Osteoblast (primary cell): Measurements from ENCODE around the gene GTF3C2. TPM values are rescaled to one million over a fixed set of nuclear protein-coding genes. Genes with fewer than 3 reads are reported as not detected.

Source experiments
- DNase-seq: peaks from one replicate; pipeline ENCODE4 v3.0.0; 2011; ENCODE audit warnings: low spot score, mixed read lengths; ENCODE audit not compliant: insufficient read length; ENCODE audit errors: missing footprints
- H2AFZ ChIP-seq: 2 replicates; pipeline ENCODE4 v1.6.0; 2011; ENCODE audit warnings: mild to moderate bottlenecking, low read length
- H3K27ac ChIP-seq: 2 replicates; pipeline ENCODE4 v1.5.1; 2011; ENCODE audit warnings: mild to moderate bottlenecking, low read depth, low read length, moderate library complexity
- H3K27me3 ChIP-seq: 2 replicates; pipeline ENCODE4 v1.6.0; 2012; ENCODE audit warnings: mild to moderate bottlenecking, control low read depth, inconsistent platforms, low read length, moderate library complexity; ENCODE audit not compliant: insufficient read depth
- H3K36me3 ChIP-seq: 2 replicates; pipeline ENCODE4 v1.5.1; 2011; ENCODE audit warnings: mild to moderate bottlenecking, low read length, control low read depth, moderate library complexity; ENCODE audit not compliant: insufficient read depth
- H3K4me1 ChIP-seq: 2 replicates; pipeline ENCODE4 v1.5.1; 2011; ENCODE audit warnings: mild to moderate bottlenecking, low read length, control low read depth, moderate library complexity; ENCODE audit not compliant: insufficient read depth
- H3K4me2 ChIP-seq: 2 replicates; pipeline ENCODE4 v1.6.0; 2011; ENCODE audit warnings: mild to moderate bottlenecking, low read length; ENCODE audit not compliant: insufficient read depth
- H3K4me3 ChIP-seq: fragments of 200-600 bp; sonication (generic); 3 replicates; pipeline ENCODE4 v1.5.1; 2012; ENCODE audit warnings: mild to moderate bottlenecking, low read length, inconsistent platforms; ENCODE audit not compliant: insufficient read depth
- H3K79me2 ChIP-seq: 2 replicates; pipeline ENCODE4 v1.6.0; 2012; ENCODE audit warnings: mild to moderate bottlenecking, low read length, control low read depth, inconsistent platforms; ENCODE audit not compliant: insufficient read depth
- H3K9me3 ChIP-seq: 2 replicates; pipeline ENCODE4 v1.5.1; 2011; ENCODE audit warnings: low read depth, low read length, control low read depth
- H4K20me1 ChIP-seq: 2 replicates; pipeline ENCODE4 v1.6.0; 2012; ENCODE audit warnings: mild to moderate bottlenecking, low read length, control low read depth; ENCODE audit not compliant: insufficient read depth
- CTCF ChIP-seq: IDR thresholded peaks from 2 replicates; pipeline ENCODE4 v1.5.1; 2011; ENCODE audit warnings: mild to moderate bottlenecking, low read depth, low read length, moderate library complexity; ENCODE audit errors: extremely low read depth
- total RNA-seq: library from RNA; depleted of rRNA; stranded (reverse); fragments of >200 nt; gene quantifications from 2 replicates; pipeline ENCODE4 v1.2.3, GENCODE V29; 2012

The GTF3C2 gene
- total RNA-seq, 1 donor: 34.4 TPM

GRCh38 chr2:27298391-27299080, 58.0 kb downstream of the GTF3C2 start:
- Histone ChIP-seq H3K27ac (no peak overlapping the region), H3K4me3 (no peak overlapping the region), H3K36me3 (no peaks in the 10 kb centered on the region), H4K20me1 (no peaks in the 10 kb centered on the region), H3K4me1 (peaks cover under 1% of the 10 kb centered on the region), H3K27me3 (peaks cover 11% of the 10 kb centered on the region), H3K4me2 (no peak overlapping the region), H3K9me3 (no peaks in the 10 kb centered on the region), H2AFZ (no peak overlapping the region), H3K79me2 (no peaks in the 10 kb centered on the region)
- TF ChIP-seq CTCF: no peak
- DNase-seq: no peak

- Histone ChIP-seq H3K4me2 (no peak overlapping the region), H3K4me3 (no peak overlapping the region), H3K36me3 (no peaks in the 10 kb centered on the region), H3K4me1 (peaks cover 9% of the 10 kb centered on the region), H3K9me3 (no peaks in the 10 kb centered on the region), H4K20me1 (no peaks in the 10 kb centered on the region), H2AFZ (no peak overlapping the region), H3K79me2 (no peaks in the 10 kb centered on the region), H3K27ac (no peak overlapping the region), H3K27me3 (peaks cover 11% of the 10 kb centered on the region)
- no peak for DNase-seq
- TF ChIP-seq CTCF: no peak
Observed at GRCh38 chr2:27297195-27297594, 59.4 kb downstream of the GTF3C2 start.

- Histone ChIP-seq H3K9me3 (no peaks in the 10 kb centered on the region), H3K4me1 (peaks cover 9% of the 10 kb centered on the region), H3K4me3 (no peak overlapping the region), H3K27me3 (peaks cover 15% of the 10 kb centered on the region), H3K36me3 (no peaks in the 10 kb centered on the region), H3K27ac (no peak overlapping the region), H3K79me2 (no peaks in the 10 kb centered on the region), H3K4me2 (no peak overlapping the region), H4K20me1 (no peaks in the 10 kb centered on the region), H2AFZ (no peak overlapping the region)
- no peak for TF ChIP-seq CTCF
- DNase-seq: no peak
Observed at GRCh38 chr2:27296481-27296880, 60.1 kb downstream of the GTF3C2 start.

- no peak for TF ChIP-seq CTCF
- Histone ChIP-seq H4K20me1 (no peaks in the 10 kb centered on the region), H3K4me3 (no peak overlapping the region), H3K9me3 (no peaks in the 10 kb centered on the region), H3K27me3 (peaks cover 26% of the 10 kb centered on the region), H3K4me1 (peaks cover 9% of the 10 kb centered on the region), H3K79me2 (no peaks in the 10 kb centered on the region), H3K36me3 (no peaks in the 10 kb centered on the region), H2AFZ (no peak overlapping the region), H3K4me2 (no peak overlapping the region), H3K27ac (no peak overlapping the region)
- no peak for DNase-seq
Observed at GRCh38 chr2:27294928-27295327, 61.6 kb downstream of the GTF3C2 start.
